Measurements from ENCODE around the gene TK2. TPM values are rescaled to one million over a fixed set of nuclear protein-coding genes. Genes with fewer than 3 reads are reported as not detected.

Gene TK2
- total RNA-seq, 2 donors from 2014 or later, result 7.9 to 11.5 TPM

DNA sequence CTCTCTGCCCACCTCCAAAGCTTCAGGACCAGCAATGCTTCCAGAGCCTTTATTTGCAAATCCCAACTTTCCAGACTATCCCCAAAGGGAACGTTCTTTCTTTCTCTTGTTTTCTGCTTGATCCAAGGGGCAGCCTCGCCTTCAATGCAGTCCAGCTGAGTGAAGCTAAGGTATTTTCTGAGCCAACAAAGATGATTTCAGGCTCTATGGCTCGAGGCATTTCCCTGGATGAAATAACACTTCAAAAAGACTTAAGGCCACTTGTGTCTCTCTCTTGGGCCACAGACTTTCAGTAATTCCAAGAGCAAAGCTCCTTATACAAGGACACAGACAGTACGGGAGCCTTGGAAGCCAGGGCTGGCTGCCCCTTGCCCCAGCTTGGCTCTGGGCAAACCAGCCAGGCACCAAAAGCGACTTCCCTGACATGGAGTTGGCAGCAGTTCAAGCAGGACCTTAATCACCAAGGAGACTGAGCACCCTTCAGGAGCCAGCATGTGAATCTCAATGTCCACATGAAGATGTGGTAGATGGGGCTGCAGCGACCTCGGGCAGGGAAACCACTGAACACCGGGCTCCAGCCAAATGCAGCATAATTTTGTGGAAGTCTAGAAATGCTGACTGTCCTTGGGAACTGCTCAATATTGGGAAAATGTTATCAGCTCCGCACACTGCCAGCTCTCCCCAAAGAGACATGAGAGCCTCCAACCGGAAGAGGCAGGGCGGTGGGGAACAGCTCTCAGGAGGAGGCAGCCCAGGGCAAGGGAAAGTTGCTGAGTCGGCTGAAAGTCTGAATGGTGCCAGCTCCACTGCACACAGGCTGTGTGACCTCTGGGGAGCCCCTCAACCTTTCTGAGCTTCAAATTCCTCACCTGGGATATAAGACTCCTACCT is 39.0 kb downstream of the TK2 start:
- peaks cover 9% of the 10 kb centered on the region for H3K4me1 Mint-ChIP-seq
- no peaks in the 10 kb centered on the region for H3K27me3 Mint-ChIP-seq (ENCODE audit: insufficient read depth)
- H3K36me3 Mint-ChIP-seq (ENCODE audit: low read depth), result peaks cover 16% of the 10 kb centered on the region
- TF ChIP-seq CTCF (conservative IDR thresholded peaks at IDR 0.05), result no peak
- DNase-seq, result no peak
- H3K4me3 ChIP-seq (ENCODE audit: low read length), result no peak overlapping the region
- H3K36me3 ChIP-seq (ENCODE audit: control insufficient read depth, insufficient read depth, low read length), result no peaks in the 10 kb centered on the region
- H3K27ac Mint-ChIP-seq, result peak overlapping the region; percentile 67
- H3K4me3 Mint-ChIP-seq, result no peak overlapping the region
- H3K27me3 ChIP-seq (ENCODE audit: control insufficient read depth, insufficient read depth, low read length, poor library complexity, severe bottlenecking), result no peaks in the 10 kb centered on the region
- H3K9me3 ChIP-seq (ENCODE audit: control insufficient read depth, low read length), result no peaks in the 10 kb centered on the region
- H3K9ac ChIP-seq (ENCODE audit: extremely low read depth, low read length, poor library complexity, severe bottlenecking), result no peak overlapping the region
- H3K9me3 Mint-ChIP-seq, result peaks cover 8% of the 10 kb centered on the region
- no peak overlapping the region for H3K27ac ChIP-seq (ENCODE audit: low read depth, low read length)
- H3K4me1 ChIP-seq (ENCODE audit: control insufficient read depth, insufficient read depth, low read length), result no peaks in the 10 kb centered on the region
- 91% methylated on average over 11 to 12 of the region's 12 CpGs for WGBS, 2 experiments (ENCODE audit: insufficient coverage in 1 of 2, insufficient read length in 1 of 2)

GRCh38 chr16:66510298-66510697 is 39.6 kb downstream of the TK2 start:
- Mint-ChIP-seq H3K27me3 (ENCODE audit: insufficient read depth) (no peaks in the 10 kb centered on the region), H3K36me3 (ENCODE audit: low read depth) (peaks cover 14% of the 10 kb centered on the region), H3K4me3 (no peak overlapping the region), H3K4me1 (peaks cover 7% of the 10 kb centered on the region), H3K9me3 (peaks cover 8% of the 10 kb centered on the region), H3K27ac (no peak overlapping the region)
- no peak for TF ChIP-seq CTCF (conservative IDR thresholded peaks at IDR 0.05)
- WGBS, 2 experiments (ENCODE audit: insufficient coverage in 1 of 2, insufficient read length in 1 of 2), result 91 to 94% methylated on average over 5 of the region's 5 CpGs
- H3K4me3 ChIP-seq (ENCODE audit: low read length), result no peak overlapping the region
- H3K4me1 ChIP-seq (ENCODE audit: control insufficient read depth, insufficient read depth, low read length), result no peaks in the 10 kb centered on the region
- H3K9ac ChIP-seq (ENCODE audit: extremely low read depth, low read length, poor library complexity, severe bottlenecking), result no peak overlapping the region
- DNase-seq, result no peak
- no peaks in the 10 kb centered on the region for H3K9me3 ChIP-seq (ENCODE audit: control insufficient read depth, low read length)
- no peak overlapping the region for H3K27ac ChIP-seq (ENCODE audit: low read depth, low read length)
- no peaks in the 10 kb centered on the region for H3K36me3 ChIP-seq (ENCODE audit: control insufficient read depth, insufficient read depth, low read length)
- H3K27me3 ChIP-seq (ENCODE audit: control insufficient read depth, insufficient read depth, low read length, poor library complexity, severe bottlenecking), result no peaks in the 10 kb centered on the region

DNA sequence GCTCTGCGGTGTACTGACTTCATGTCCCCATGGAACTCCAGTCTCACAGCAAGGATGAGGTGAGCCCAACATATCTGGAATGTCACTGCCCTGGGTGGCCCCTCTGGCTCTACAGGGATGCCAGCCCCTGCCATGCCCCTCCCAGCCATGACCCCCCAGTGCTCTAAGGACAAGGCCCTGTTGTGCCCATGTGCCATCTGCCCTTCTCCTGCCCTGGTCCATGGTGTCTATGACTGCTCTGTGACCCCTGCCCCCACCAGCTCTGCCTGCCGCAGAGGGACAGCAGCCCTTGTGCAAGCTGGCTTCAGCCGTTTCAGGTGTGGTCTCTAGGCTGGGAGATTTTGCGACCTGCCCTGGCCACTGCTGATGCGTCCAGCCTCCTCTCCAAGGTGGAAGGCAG is 40.3 kb downstream of the TK2 start:
- Histone ChIP-seq H3K4me3 (ENCODE audit: low read length) (no peak overlapping the region), H3K36me3 (ENCODE audit: control insufficient read depth, insufficient read depth, low read length) (no peaks in the 10 kb centered on the region), H3K4me1 (ENCODE audit: control insufficient read depth, insufficient read depth, low read length) (no peaks in the 10 kb centered on the region), H3K9me3 (ENCODE audit: control insufficient read depth, low read length) (no peaks in the 10 kb centered on the region), H3K27ac (ENCODE audit: low read depth, low read length) (no peak overlapping the region), H3K9ac (ENCODE audit: extremely low read depth, low read length, poor library complexity, severe bottlenecking) (no peak overlapping the region), H3K27me3 (ENCODE audit: control insufficient read depth, insufficient read depth, low read length, poor library complexity, severe bottlenecking) (no peaks in the 10 kb centered on the region)
- no peak for DNase-seq
- TF ChIP-seq CTCF (conservative IDR thresholded peaks at IDR 0.05), result no peak
- Mint-ChIP-seq H3K36me3 (ENCODE audit: low read depth) (peaks cover 8% of the 10 kb centered on the region), H3K9me3 (peaks cover 5% of the 10 kb centered on the region), H3K27me3 (ENCODE audit: insufficient read depth) (no peaks in the 10 kb centered on the region), H3K4me3 (no peak overlapping the region), H3K4me1 (peaks cover 4% of the 10 kb centered on the region), H3K27ac (peak overlapping the region; percentile 35)
- WGBS, 2 experiments (ENCODE audit: insufficient coverage in 1 of 2, insufficient read length in 1 of 2), result 94% methylated on average over 2 to 5 of the region's 5 CpGs
